H1 (cell line): ENCODE data around the gene SPOUT1. TPM values are rescaled to one million over a fixed set of nuclear protein-coding genes. Genes with fewer than 3 reads are reported as not detected.

Source experiments
- CTCF ChIA-PET: fragments of 300-600 bp; sonication (Branson Sonifier 250); formaldehyde crosslinking; loops from one replicate; lab custom pipeline; 2021; ENCODE audit not compliant: partially characterized antibody; lab: Charles Lee
- POLR2A ChIA-PET: fragments of 300-600 bp; sonication (Branson Sonifier 250); formaldehyde crosslinking; loops from one replicate; lab custom pipeline; 2021; ENCODE audit warnings: inconsistent platforms; ENCODE audit not compliant: partially characterized antibody; lab: Charles Lee
- DNase-seq, 2 experiments: peaks; one replicate each; pipeline versions ENCODE4 v3.0.0 to v3.0.0-alpha.2; 2010 to 2022; ENCODE audit warnings: low spot score in 2 of 2, low read depth in 1 of 2, mixed read lengths in 1 of 2
- FAIRE-seq: peaks from 2 replicates; lab custom pipeline; 2011; peaks lifted over from hg19 to GRCh38; lab: Jason Lieb, UNC
- H2AFZ ChIP-seq: 2 replicates; pipeline ENCODE4 v1.8.1; 2012; ENCODE audit warnings: low read length, inconsistent platforms
- H2AK5ac ChIP-seq: 2 replicates; pipeline ENCODE4 v1.6.1; 2013; ENCODE audit warnings: low read depth, low read length
- H2BK120ac ChIP-seq: replicated peaks from 2 replicates; pipeline ENCODE3; 2013; ENCODE audit warnings: low read depth, low read length, inconsistent platforms
- H2BK12ac ChIP-seq: 2 replicates; pipeline ENCODE4 v1.6.1; 2013; ENCODE audit warnings: low read depth, low read length
- H2BK15ac ChIP-seq: 2 replicates; pipeline ENCODE4 v1.6.1; 2013; ENCODE audit warnings: low read length
- H2BK20ac ChIP-seq: 2 replicates; pipeline ENCODE4 v1.6.1; 2013; ENCODE audit warnings: low read length
- H2BK5ac ChIP-seq: 2 replicates; pipeline ENCODE4 v1.6.1; 2013; ENCODE audit warnings: low read depth, low read length
- H3K14ac ChIP-seq: 2 replicates; pipeline ENCODE4 v1.6.1; 2013; ENCODE audit warnings: inconsistent platforms; ENCODE audit not compliant: insufficient read length
- H3K18ac ChIP-seq: 2 replicates; pipeline ENCODE4 v1.6.1; 2013; ENCODE audit warnings: low read length; ENCODE audit errors: extremely low read depth
- H3K23ac ChIP-seq: 2 replicates; pipeline ENCODE4 v1.6.1; 2013; ENCODE audit warnings: inconsistent platforms; ENCODE audit not compliant: insufficient read length
- H3K23me2 ChIP-seq: 2 replicates; pipeline ENCODE4 v1.6.1; 2013; ENCODE audit warnings: low read depth, low read length
- H3K27ac ChIP-seq: 2 replicates; pipeline ENCODE4 v1.6.1; 2011; ENCODE audit warnings: low read depth, low read length, inconsistent platforms
- H3K27me3 ChIP-seq, 4 experiments: replicated peaks in 1 of 4; 1 replicate in 1 of 4; 2 replicates in 3 of 4; pipeline versions ENCODE4 v1.6.1 to v1.8.1; 2011 to 2013; ENCODE audit warnings: low read length in 3 of 4, mild to moderate bottlenecking in 3 of 4, inconsistent platforms in 2 of 4, mixed read lengths in 2 of 4, moderate library complexity in 1 of 4; ENCODE audit not compliant: control insufficient read depth in 3 of 4, insufficient read depth in 3 of 4; ENCODE audit errors: extremely low read depth in 1 of 4
- H3K36me3 ChIP-seq, 4 experiments: 2 replicates each; pipeline versions ENCODE4 v1.6.1 to v1.8.1; 2011 to 2013; ENCODE audit warnings: mild to moderate bottlenecking in 4 of 4, low read length in 3 of 4, moderate library complexity in 2 of 4, control low read depth in 1 of 4, inconsistent platforms in 1 of 4; ENCODE audit not compliant: insufficient read depth in 4 of 4, control insufficient read depth in 2 of 4
- H3K4ac ChIP-seq: replicated peaks from 2 replicates; pipeline ENCODE3; 2013; ENCODE audit warnings: low read length, low read depth, mixed read lengths, inconsistent platforms; ENCODE audit not compliant: insufficient read length
- H3K4me1 ChIP-seq, 4 experiments: replicated peaks in 1 of 4; 1 replicate in 1 of 4; 2 replicates in 3 of 4; pipeline versions ENCODE4 v1.6.1 to v1.8.1; 2011 to 2013; ENCODE audit warnings: low read length in 3 of 4, inconsistent platforms in 2 of 4, mixed read lengths in 1 of 4; ENCODE audit not compliant: insufficient read depth in 4 of 4, control insufficient read depth in 3 of 4
- H3K4me2 ChIP-seq, 2 experiments: 2 replicates each; pipeline versions ENCODE4 v1.6.1 to v1.8.1; 2011 to 2013; ENCODE audit warnings: low read depth in 2 of 2, low read length in 2 of 2, control low read depth in 1 of 2, inconsistent platforms in 1 of 2, mild to moderate bottlenecking in 1 of 2; ENCODE audit not compliant: insufficient read depth in 1 of 2
- H3K4me3 ChIP-seq, 4 experiments: fragments of 200-600, 300-600 bp in 1 of 4; sonication (generic), shearing (Covaris generic), sonication (Bioruptor Twin) in 1 of 4; 2 replicates each; pipeline versions ENCODE4 v1.5.1 to v1.8.1; 2011 to 2016; ENCODE audit warnings: low read length in 4 of 4, low read depth in 3 of 4, control low read depth in 2 of 4, inconsistent platforms in 2 of 4, mild to moderate bottlenecking in 2 of 4, mixed read lengths in 1 of 4, moderate library complexity in 1 of 4; ENCODE audit not compliant: insufficient read depth in 2 of 4; ENCODE audit errors: extremely low read depth in 1 of 4
- H3K56ac ChIP-seq: replicated peaks from 2 replicates; pipeline ENCODE3; 2013; ENCODE audit warnings: low read depth, mild to moderate bottlenecking, mixed read lengths, low read length, inconsistent platforms; ENCODE audit not compliant: insufficient read length
- H3K79me1 ChIP-seq: 2 replicates; pipeline ENCODE4 v1.6.1; 2013; ENCODE audit warnings: low read depth, low read length, control low read depth
- H3K79me2 ChIP-seq, 2 experiments: 2 replicates each; pipeline versions ENCODE4 v1.6.1 to v1.8.1; 2012 to 2013; ENCODE audit warnings: low read length in 2 of 2, mild to moderate bottlenecking in 2 of 2, inconsistent platforms in 1 of 2; ENCODE audit not compliant: insufficient read depth in 2 of 2, control insufficient read depth in 1 of 2
- H3K9ac ChIP-seq, 4 experiments: replicated peaks in 1 of 4; 1 replicate in 1 of 4; 2 replicates in 3 of 4; pipeline versions ENCODE4 v1.6.1 to v1.8.1; 2011 to 2013; ENCODE audit warnings: low read depth in 3 of 4, low read length in 3 of 4, control low read depth in 2 of 4, mild to moderate bottlenecking in 2 of 4, moderate library complexity in 2 of 4, inconsistent platforms in 1 of 4; ENCODE audit errors: extremely low read depth in 1 of 4
- H3K9me3 ChIP-seq, 2 experiments: 2 replicates each; pipeline versions ENCODE4 v1.6.1 to v1.8.1; 2012 to 2013; ENCODE audit warnings: mild to moderate bottlenecking in 2 of 2, moderate library complexity in 2 of 2, control low read depth in 1 of 2, inconsistent platforms in 1 of 2, low read depth in 1 of 2, low read length in 1 of 2, mixed read lengths in 1 of 2; ENCODE audit not compliant: insufficient read depth in 2 of 2
- H4K20me1 ChIP-seq, 2 experiments: replicated peaks in 1 of 2; 2 replicates each; pipeline versions ENCODE3 to v1.8.1; 2011 to 2013; ENCODE audit warnings: inconsistent platforms in 2 of 2, low read length in 2 of 2, mild to moderate bottlenecking in 1 of 2; ENCODE audit not compliant: insufficient read depth in 2 of 2, control insufficient read depth in 1 of 2
- H4K5ac ChIP-seq: 2 replicates; pipeline ENCODE4 v1.6.1; 2013; ENCODE audit warnings: low read length, low read depth, mixed read lengths, inconsistent platforms; ENCODE audit not compliant: insufficient read length
- H4K8ac ChIP-seq: 2 replicates; pipeline ENCODE4 v1.8.0; 2013; ENCODE audit warnings: mild to moderate bottlenecking, moderate library complexity, low read length, inconsistent platforms; ENCODE audit not compliant: insufficient read depth; ENCODE audit errors: extremely low read depth
- H4K91ac ChIP-seq: replicated peaks from 2 replicates; pipeline ENCODE3; 2013; ENCODE audit warnings: low read length, mixed read lengths, inconsistent platforms; ENCODE audit not compliant: insufficient read length
- CREB1 ChIP-seq: IDR thresholded peaks from 2 replicates; pipeline ENCODE4 v1.6.1; 2012; ENCODE audit warnings: inconsistent platforms
- RAD21 ChIP-seq, 2 experiments: IDR thresholded peaks in 1 of 2; conservative IDR thresholded peaks in 1 of 2; 2 replicates each; pipeline ENCODE4 v1.6.1; 2011; ENCODE audit warnings: low read depth in 2 of 2, low read length in 2 of 2, improper control_type of control experiment in 1 of 2, inconsistent platforms in 1 of 2, mild to moderate bottlenecking in 1 of 2, moderate library complexity in 1 of 2
- TEAD4 ChIP-seq: IDR thresholded peaks from 2 replicates; pipeline ENCODE4 v1.6.1; 2012; ENCODE audit warnings: low read depth, low read length, inconsistent platforms, mixed read lengths
- WGBS, 2 experiments: shearing (Covaris generic) in 1 of 2; methylation state at CpG; one replicate each; pipeline versions ENCODE4 v1.1.6 to v1.1.7; 2013 to 2015; ENCODE audit warnings: low lambda C conversion rate in 2 of 2, mixed read lengths in 2 of 2, inconsistent platforms in 1 of 2, low coverage in 1 of 2, missing lambda C conversion rate in 1 of 2; ENCODE audit not compliant: insufficient replicate concordance in 2 of 2, insufficient coverage in 1 of 2, insufficient read length in 1 of 2; ENCODE audit errors: extremely low coverage in 1 of 2, missing lambda C conversion rate in 1 of 2; 5-methylcytosine and 5-hydroxymethylcytosine counted together
- polyA plus RNA-seq, 7 experiments: library from polyadenylated mRNA; depleted of rRNA in 3 of 7; stranded (reverse) in 5 of 7; unstranded in 2 of 7; fragments of >200 nt in 5 of 7; fragments of 200-250 nt in 2 of 7; gene quantifications; 1 replicate in 5 of 7; 2 replicates in 1 of 7; 4 replicates in 1 of 7; pipeline versions ENCODE4 v1.2.1 to v1.2.3, GENCODE V29; 2011 to 2013; ENCODE audit warnings: missing spikeins in 2 of 7, mixed read lengths in 2 of 7
- total RNA-seq: library from RNA; stranded (reverse); fragmentation: NEBNext Ultra II Directional; extraction: Animal tissue kit (Norgen Biotek cat#: 25700); gene quantifications from 2 replicates; pipeline ENCODE4 v1.2.1, GENCODE V29; 2021
- TF ChIP-seq, protein P1 (sequence below), 3 experiments: IDR thresholded peaks; 1 replicate in 2 of 3; 2 replicates in 1 of 3; pipeline versions ENCODE4 v1.5.1 to v1.6.1; 2011; ENCODE audit warnings: low read length in 3 of 3, mild to moderate bottlenecking in 3 of 3, inconsistent platforms in 2 of 3, low read depth in 1 of 3, moderate library complexity in 1 of 3; ENCODE audit not compliant: insufficient read depth in 1 of 3; ENCODE audit errors: control extremely low read depth in 1 of 3

SPOUT1 gene
- total and polyA plus RNA-seq, 2 of the 8 experiments (the other 6 are each of a cell fraction or from before 2014, with no cell fraction given), result 69.2 to 77.8 TPM

DNA sequence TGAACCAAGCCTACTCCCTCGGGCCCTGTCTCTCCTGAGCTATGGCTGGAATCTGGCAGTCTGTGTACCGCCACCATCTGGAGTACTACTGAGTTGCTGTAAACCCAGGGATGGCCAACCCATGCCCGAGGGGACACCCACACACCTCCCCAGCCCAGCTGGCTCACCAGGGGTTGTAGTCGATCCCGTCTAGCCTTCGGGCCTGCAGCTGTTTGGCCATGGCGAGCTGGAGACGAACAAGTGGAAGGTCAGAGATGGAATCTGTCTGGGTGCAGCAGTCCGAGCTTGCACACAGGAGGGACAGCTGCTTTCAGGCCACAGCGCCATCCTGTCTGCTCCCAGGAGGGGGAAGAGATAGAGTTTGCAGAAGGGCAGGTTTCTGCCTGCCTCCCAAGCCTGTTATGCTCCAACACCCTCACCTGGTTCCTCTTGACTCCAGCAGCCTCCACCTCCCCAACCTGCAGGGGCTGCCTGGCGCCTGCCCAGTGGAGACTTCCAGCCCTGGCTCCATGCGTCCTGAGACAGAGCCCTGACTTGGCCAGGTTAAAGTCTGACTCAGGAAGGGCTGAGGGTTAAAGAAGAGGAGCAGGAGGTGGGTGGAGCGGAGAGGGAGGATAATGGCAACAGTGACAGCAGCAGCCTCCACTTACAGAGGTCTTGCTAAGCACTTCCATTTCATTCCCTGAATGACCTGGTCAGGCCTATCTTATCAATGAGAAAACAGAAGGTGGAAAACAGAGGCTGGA lies 15.8 kb upstream of the SPOUT1 start:
- FAIRE-seq (no peak), DNase-seq (no peak)
- H3K27ac ChIP-seq, result no peak overlapping the region
- H3K14ac ChIP-seq, result no peak overlapping the region
- H3K9me3 ChIP-seq, result peaks cover under 1 to 5% of the 10 kb centered on the region in 2 experiments; a peak in 1 of 4 replicates
- H3K79me1 ChIP-seq, result 0 out of 2 replicates have a peak, but pooled peaks cover 2% of the 10 kb centered on the region
- H3K27me3 ChIP-seq, result no peaks in the 10 kb centered on the region
- H3K4me3 ChIP-seq, result no peak overlapping the region
- H4K91ac ChIP-seq, result no peak overlapping the region
- 0 out of 2 replicates have a peak overlapping the region, but pooled peaks have one; percentile 22 for H2BK5ac ChIP-seq
- no peak overlapping the region for H3K23ac ChIP-seq
- no peak overlapping the region for H4K8ac ChIP-seq
- ChIA-PET CTCF (interaction anchor here (0.8 to 2.2 kb wide), 18 partner anchors 8 to 161 kb away, joined by 3 to 16 read pairs (median 4); partner anchors contain the start of gene SPOUT1), POLR2A (interaction anchor here (0.5 to 1.1 kb wide), 7 partner anchors 13 to 98 kb away, joined by 3 to 7 read pairs (median 3); no protein-coding TSS in a partner anchor)
- H2BK20ac ChIP-seq, result no peak overlapping the region
- no peak overlapping the region for H4K5ac ChIP-seq
- H3K36me3 ChIP-seq, result peaks cover 0 to 3% (median 0%) of the 10 kb centered on the region in 4 experiments; a peak in 2 of 8 replicates
- no peaks in the 10 kb centered on the region for H3K23me2 ChIP-seq
- H3K9ac ChIP-seq, result no peak overlapping the region; a peak in 1 of 7 replicates
- H3K56ac ChIP-seq, result no peak overlapping the region
- 90% methylated on average over 13 of the region's 13 CpGs; no CpG with 5 or more reads in 1 of the 2 experiments for WGBS, 2 experiments
- H3K18ac ChIP-seq, result no peak overlapping the region
- H2BK12ac ChIP-seq, result no peak overlapping the region
- H3K4ac ChIP-seq, result no peak overlapping the region
- no peak overlapping the region for H2AK5ac ChIP-seq
- no peak overlapping the region for H2BK15ac ChIP-seq
- H3K4me2 ChIP-seq, result no peak overlapping the region
- H2AFZ ChIP-seq, result no peak overlapping the region
- H3K79me2 ChIP-seq, result peaks cover 0 to 5% of the 10 kb centered on the region in 2 experiments; a peak in 1 of 4 replicates
- no peaks in the 10 kb centered on the region for H3K4me1 ChIP-seq
- H2BK120ac ChIP-seq, result no peak overlapping the region
- TF ChIP-seq TEAD4, result peak; percentile 61; the same call in 1 of the 2 replicates
- TF ChIP-seq RAD21 (IDR thresholded peaks at IDR 0.05 in 1 of 2, conservative IDR thresholded peaks at IDR 0.05 in 1 of 2; ENCODE audit: low read depth in 2 of 2, low read length in 2 of 2), result peak; percentile 10 to 18; a peak in 1 of 4 replicates
- TF ChIP-seq, protein P1, sequence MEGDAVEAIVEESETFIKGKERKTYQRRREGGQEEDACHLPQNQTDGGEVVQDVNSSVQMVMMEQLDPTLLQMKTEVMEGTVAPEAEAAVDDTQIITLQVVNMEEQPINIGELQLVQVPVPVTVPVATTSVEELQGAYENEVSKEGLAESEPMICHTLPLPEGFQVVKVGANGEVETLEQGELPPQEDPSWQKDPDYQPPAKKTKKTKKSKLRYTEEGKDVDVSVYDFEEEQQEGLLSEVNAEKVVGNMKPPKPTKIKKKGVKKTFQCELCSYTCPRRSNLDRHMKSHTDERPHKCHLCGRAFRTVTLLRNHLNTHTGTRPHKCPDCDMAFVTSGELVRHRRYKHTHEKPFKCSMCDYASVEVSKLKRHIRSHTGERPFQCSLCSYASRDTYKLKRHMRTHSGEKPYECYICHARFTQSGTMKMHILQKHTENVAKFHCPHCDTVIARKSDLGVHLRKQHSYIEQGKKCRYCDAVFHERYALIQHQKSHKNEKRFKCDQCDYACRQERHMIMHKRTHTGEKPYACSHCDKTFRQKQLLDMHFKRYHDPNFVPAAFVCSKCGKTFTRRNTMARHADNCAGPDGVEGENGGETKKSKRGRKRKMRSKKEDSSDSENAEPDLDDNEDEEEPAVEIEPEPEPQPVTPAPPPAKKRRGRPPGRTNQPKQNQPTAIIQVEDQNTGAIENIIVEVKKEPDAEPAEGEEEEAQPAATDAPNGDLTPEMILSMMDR (IDR thresholded peaks at IDR 0.05; ENCODE audit: control extremely low read depth in 1 of 3, insufficient read depth in 1 of 3, low read depth in 1 of 3, low read length in 3 of 3), result peak; percentile 32 to 44 (median 42); a peak in 3 of 4 replicates
- TF ChIP-seq CREB1, result no peak
- peaks cover 0 to 10% of the 10 kb centered on the region in 2 experiments for H4K20me1 ChIP-seq
